HG02642 (cell line): Measurements from ENCODE around the gene SCP2.
"Not testable (repeated sequence)": the region's sequence is repeated elsewhere in the genome, so short reads cannot be mapped to it uniquely, and the experiment has no call there.

Experiments
- ATAC-seq: cut with Tn5 transposase; IDR thresholded peaks from one replicate; pipeline ENCODE4 v1.9.1; 2021; ENCODE audit warnings: mild to moderate bottlenecking; ENCODE audit not compliant: unreplicated experiment, poor library complexity

SCP2 gene

DNA sequence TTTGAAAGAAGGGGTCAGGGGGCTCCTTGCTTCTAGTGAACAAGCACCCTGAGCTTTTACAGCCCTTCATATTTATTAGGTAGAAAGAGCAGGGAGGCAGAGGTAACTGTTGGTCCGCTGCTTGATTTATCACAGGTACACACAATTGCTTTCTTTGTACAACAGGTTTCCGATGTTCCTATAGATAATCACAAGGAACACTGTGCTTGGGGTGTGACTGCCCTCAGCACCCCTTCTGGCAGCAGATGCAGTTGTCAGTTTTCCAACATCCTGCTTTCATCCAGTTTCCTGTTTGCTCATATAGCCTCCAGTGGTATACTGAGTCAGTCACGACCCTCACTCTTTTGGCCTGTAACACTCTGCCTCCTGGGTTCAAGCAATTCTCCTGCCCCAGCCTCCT, 40.6 kb downstream of the SCP2 start:
- ATAC-seq, result no peak

DNA sequence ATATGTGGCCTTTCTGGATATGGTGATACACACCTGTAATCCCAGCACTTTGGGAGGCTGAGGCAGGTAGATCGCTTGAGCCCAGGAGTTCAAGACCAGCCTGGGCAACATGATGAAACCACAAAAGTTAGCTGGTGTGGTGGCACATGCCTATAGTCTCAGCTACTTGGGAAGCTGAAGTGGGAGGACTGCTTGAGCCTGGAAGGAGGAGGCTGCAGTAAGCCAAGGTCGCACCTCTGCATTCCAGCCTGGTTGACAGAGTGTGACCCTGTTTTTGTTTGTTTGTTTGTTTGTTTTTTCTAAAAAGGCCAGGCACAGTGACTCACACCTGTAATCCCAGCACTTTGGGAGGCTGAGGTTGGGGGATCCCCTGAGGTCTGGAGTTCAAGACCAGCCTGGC, 42.2 kb downstream of the SCP2 start:
- ATAC-seq, result not testable (repeated sequence)

DNA sequence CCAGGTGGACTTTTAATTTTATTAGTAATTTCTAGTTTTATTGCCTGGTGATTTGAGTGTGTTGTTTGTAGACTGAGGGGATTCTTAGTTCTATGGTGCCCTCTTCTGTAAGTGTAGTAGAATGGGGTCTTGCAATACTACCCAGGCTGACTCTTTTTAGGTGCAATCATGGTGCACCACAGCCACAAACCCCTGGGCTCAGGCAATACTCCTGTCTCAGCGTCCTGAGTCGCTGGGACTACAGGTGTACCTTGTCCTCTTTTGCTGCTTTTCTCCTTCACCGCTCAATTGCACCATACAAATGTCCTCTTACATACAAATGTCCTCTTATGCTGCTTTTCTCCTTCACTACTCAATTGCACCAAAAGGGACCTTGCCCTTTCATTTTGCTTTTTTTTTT, 43.1 kb downstream of the SCP2 start:
- no peak for ATAC-seq

DNA sequence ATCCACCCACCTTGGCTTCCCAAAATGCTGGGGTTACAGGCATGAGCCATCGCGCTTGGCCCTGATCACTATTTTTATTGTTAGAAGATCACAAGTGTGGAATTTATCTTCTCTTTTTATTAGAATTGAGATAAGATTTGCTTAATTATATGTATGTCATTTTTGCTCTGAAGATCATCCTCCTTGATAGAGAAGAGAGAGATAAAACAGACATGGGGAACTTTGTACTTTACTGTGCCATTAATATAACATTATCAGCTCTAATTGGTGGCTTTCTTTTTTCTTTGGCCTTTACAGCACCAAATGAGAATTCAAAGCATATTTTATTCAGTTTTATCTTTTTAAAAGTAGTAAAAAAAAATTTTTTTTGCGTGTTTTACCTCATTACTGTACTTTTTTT, 46.8 kb downstream of the SCP2 start:
- ATAC-seq, result no peak

DNA sequence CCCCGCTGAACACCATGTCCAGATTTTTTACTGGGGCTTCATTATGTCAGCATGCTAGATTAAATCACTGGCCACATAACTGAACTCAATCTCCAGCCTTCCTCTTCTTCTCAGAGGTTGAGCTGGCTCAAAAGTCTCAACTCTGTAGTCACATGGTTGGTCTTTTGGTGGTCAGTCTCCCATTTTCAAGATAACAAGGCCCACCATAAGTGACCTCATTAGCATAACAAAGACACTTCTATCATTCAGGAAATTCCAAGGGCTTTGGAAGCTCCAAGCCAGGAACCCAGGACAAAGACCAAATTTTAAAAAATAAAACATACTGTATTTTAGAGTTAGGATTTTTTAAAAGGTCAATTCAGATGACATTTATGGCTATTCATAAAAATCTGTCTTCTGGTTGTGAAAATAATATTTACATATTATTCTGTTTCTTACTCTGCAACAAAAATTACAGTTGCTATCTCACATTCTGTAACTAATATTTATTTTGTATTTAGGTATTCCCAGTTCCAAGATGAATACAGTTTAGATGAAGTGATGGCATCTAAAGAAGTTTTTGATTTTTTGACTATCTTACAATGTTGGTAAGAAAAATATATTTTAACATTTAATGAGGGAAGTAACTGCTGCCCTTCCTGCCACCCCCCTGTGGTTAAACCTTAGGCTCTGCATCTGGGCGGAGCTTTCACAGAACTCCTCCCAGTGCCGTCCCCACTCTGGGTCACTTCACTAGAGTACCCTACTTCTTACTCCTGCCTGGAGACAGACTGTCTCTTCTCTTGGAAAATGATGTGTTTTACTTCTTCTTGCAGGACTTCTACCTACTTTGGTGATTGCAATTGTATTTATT, 49.3 kb downstream of the SCP2 start:
- ATAC-seq, result no peak

DNA sequence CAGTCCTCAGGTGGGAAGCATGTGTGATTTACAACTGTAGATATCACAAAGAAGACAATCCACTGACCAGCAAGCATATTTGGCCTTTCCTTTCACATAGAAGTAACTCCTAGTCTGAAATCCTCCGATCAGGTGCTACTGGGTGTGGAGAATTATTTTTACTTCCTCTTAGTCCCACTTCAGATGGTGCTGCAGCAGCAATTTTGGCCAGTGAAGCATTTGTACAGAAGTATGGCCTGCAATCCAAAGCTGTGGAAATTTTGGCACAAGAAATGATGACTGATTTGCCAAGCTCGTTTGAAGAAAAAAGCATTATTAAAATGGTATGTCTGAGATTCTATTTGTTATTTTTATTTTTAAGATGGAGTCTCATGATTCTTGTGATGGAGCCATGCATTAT, 51.0 kb downstream of the SCP2 start:
- no peak for ATAC-seq

DNA sequence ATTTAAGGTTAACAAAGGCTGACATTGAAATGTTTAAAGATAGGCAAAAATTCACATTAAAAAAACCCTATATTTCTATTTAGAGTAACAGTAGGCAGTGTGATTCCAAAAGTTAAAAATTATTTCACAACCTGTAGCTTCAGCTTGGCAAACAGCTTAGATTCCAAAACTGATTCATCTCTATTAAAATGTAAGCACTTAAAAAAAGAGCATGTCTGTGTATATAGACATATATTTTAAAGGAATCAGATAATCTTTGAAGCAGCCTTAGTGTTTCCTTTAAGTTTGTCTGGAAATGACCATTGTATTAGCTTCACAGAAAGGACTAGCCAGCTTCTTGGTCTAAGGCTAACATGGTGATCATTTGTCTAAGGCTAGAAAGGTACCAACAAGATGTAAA, 65.7 kb downstream of the SCP2 start:
- ATAC-seq, result not testable (repeated sequence)

DNA sequence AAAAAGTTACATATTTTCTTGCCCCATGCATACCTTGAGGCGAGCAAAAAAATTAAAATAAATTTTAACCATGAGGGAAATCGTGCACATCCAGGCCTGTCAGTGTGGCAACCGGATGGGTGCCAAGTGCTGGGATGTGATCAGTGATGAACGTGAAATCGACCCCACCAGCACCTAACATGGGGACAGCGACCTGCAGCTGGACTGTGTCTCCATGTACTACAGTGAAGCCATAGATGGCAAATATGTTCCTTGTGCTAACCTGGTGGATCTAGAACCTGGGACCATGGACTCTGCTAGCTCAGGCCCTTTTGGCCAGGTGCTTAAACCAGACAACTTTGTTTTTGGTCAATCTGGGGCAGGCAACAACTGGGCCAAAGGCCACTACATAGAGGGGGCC, 67.6 kb downstream of the SCP2 start:
- no peak for ATAC-seq

DNA sequence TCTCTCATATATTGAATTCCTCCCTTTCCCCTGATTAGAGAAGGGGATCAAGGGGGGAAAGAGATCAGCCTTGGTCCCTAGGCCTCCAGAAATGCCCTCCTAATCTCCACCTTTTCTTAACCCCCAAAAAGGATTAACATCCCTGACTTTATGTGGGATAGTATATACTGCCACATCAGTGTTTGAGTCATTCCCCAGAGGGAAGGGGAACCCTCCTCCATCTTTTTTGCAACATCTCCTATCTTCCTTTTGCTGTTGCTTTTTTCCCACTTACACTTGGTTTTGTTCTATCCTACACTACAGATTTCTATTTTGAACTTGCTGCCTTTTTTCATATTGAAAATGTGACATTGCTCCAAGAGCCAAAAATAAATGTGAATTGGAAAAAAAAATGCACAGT, 69.6 kb downstream of the SCP2 start:
- ATAC-seq, result no peak

DNA sequence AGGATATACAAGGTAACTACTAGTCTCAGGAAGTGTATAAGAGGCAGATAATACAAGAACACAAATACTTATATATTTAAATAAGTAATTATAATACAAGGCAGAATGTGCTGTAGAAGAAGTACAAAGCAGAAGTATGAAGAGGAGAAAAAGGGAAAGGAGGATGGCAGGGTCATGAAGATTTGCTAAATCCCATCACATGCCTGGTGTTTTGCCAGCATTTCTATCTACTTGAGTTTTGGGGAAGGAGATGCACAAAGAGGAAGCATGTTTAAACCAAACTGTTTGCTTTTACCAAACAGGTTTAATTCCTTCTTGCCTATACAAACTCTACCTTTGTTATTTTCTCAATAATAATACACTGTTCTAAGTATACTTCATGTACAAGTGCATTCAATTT, 74.1 kb downstream of the SCP2 start:
- ATAC-seq, result no peak

DNA sequence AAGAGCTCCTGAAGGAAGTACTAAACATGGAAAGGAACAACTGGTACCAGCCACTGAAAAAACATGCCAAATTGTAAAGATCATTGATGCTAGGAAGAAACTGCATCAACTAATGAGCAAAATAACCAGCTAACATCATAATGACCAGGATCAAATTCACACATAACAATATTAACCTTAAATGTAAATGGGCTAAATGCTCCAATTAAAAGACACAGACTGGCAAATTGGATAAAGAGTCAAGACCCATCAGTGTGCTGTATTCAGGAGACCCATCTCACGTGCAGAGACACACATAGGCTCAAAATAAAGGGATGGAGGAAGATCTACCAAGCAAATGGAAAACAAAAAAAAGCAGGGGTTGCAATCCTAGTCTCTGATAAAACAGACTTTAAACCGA, 79.5 kb downstream of the SCP2 start:
- not testable (repeated sequence) for ATAC-seq

DNA sequence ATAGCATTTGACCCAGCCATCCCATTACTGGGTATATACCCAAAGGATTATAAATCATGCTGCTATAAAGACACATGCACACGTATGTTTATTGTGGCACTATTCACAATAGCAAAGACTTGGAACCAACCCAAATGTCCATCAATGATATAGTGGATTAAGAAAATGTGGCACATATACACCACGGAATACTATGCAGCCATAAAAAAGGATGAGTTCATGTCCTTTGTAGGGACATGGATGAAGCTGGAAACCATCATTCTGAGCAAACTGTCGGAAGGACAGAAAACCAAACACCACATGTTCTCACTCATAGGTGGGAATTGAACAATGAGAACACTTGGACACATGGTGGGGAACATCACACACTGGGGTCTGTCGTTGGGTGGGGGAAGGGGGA, 83.2 kb downstream of the SCP2 start:
- ATAC-seq, result not testable (repeated sequence)

DNA sequence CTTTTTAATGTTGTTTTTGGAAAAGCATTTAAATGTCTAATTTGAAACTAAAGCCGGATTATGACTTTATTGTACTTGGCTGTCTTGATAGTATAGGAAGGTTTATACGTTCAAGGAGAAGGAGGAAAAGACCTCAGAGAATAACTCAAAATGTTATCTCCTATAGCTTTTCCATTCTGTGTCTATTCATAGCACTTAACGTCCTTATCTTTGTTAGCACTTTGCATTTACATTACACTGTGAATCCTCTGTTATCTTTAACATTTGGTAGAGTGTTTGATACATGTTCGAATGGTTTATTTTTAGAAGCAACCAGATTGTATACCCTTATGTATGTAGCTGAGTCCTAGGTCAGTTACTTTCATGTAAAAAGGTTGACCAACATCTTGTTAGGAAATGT, 84.1 kb downstream of the SCP2 start:
- ATAC-seq, result no peak

DNA sequence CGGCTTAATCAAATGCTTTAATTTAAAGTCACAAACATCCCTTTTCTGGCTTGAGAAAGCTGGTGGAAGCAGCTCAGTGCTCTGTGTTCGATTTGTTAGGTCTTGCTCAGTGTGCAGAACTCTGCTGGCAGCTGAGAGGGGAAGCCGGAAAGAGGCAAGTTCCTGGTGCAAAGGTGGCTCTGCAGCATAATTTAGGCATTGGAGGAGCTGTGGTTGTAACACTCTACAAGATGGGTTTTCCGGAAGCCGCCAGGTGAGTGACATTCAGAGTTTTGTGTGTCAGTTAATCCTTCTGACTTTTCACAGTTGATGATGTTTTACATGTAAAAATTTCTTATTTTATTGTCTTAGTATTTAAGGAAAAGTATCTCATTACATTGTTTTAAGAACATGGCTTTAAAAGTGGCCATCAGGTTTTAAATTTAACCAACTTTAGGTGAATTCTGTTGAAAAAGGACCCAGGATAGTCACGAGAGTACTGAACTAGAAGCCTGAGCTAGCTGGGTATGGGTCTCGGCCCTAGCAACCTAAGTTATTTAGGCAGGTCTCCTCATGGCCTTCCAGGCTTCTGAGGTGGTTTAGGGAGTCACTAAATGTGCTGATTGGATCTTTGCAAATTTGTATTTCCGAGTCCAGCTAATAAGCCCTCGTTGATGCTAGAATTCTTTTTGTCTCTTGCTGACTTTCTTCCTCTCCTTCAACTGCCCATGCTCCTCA, 87.9 kb downstream of the SCP2 start:
- ATAC-seq, result peak; percentile 93

DNA sequence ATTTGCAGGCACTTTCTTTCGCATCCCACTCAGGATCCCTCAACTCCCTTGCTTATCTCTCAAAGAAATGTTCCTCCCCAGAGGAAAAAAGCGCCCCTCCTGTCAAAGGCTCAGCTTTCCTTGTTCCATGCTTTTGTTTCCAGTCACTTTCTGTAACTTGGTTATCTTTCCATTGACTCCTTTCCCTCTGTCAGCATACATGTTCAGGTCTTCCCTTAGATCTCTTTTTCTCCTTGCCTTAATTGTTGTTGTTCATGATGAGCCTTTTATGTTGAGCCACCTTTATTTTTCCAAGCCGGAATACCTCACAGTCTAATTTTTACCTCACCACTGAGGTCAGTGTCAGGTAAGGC, 88.4 kb downstream of the SCP2 start:
- no peak for ATAC-seq

DNA sequence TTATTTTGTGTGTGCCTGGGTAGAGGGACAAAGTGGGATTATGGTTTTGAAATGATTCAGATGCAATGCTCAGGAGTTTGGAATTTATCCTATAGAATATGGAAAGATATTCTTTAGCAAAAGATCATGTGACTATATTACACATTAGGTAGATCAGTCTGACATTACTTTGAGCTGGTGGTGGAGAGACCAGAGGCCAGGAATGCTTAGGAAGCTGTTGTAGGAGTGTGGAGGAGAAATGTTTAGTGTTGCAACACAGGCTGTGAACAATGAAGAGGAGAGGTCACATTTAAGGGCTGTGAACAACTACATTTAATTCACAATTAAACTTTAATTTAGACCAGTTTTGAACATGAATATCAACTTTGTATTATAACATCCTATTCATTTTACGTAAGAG, 89.6 kb downstream of the SCP2 start:
- no peak for ATAC-seq

DNA sequence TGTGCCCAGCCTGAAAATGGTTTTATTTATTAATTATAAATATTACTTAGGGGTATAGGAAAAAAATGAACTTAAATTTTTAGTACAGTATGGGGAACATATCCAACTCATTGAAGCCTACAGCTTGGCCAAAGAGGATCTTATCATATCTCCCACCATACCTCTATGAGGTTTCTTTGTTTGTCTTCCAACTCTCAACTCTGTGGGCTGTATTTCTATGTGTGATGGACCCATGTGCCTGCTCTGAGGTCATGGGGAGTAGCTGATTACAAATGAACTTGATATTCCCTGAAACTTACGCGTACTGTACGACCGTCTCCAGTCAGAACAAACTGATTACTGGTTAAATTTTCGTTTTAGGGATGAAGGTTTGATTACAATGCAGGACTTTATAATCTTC, 93.5 kb downstream of the SCP2 start:
- ATAC-seq, result no peak

DNA sequence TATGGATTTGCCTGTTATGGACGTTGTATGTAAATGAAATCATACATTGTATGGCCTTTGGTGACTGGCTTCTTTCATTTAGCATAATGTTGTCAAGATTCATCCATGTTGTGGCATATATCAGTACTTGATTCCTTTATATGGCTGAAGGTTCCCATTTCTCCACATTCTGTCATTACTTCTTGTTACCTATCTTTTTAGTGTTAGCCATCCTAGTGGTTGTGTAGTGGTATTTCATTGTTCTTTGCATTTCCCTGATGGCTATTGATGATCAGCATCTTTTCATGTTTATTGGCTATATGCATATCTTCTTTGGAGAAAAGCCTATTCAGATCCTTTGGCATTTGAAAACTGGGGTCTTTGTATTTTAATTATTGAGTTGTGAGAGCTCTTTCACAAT, 95.1 kb downstream of the SCP2 start:
- ATAC-seq, result no peak

DNA sequence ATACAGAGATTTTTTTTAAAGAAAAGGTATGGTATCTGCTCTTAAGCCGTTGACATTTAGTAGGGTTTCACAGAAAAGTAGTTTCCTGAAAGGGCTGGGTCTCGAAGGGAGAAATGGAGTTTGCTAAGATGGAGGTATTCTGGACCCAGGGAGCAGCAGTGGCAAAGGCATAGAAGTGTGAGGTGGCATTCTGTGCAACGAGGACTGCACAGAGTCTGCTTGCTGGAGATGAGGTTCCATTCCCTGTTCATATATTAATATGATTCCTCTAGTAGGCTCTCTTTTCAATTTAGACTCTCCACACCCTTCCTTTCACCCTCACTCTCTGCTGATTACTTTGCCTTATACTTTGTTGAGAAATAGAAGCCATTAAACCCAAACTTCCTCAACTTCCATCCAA, 96.5 kb downstream of the SCP2 start:
- ATAC-seq, result no peak

DNA sequence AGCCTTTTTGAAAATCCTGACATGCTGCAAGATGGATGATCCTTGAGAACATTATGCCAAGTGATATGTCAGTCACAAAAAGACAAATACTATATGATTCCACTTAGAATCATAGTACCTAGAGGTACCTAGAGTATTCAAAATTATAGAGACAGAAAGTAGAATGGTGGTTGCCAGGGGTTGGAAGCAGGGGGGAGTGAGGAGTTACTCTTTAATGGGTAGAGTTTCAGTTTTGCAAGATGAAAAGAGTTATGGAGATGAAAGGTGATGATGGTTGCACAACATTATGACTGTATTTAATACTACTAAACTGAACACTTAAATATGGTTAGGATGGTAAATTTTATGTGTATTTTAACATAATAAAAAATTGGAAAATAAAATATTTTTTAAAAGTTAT, 97.0 kb downstream of the SCP2 start:
- no peak for ATAC-seq

DNA sequence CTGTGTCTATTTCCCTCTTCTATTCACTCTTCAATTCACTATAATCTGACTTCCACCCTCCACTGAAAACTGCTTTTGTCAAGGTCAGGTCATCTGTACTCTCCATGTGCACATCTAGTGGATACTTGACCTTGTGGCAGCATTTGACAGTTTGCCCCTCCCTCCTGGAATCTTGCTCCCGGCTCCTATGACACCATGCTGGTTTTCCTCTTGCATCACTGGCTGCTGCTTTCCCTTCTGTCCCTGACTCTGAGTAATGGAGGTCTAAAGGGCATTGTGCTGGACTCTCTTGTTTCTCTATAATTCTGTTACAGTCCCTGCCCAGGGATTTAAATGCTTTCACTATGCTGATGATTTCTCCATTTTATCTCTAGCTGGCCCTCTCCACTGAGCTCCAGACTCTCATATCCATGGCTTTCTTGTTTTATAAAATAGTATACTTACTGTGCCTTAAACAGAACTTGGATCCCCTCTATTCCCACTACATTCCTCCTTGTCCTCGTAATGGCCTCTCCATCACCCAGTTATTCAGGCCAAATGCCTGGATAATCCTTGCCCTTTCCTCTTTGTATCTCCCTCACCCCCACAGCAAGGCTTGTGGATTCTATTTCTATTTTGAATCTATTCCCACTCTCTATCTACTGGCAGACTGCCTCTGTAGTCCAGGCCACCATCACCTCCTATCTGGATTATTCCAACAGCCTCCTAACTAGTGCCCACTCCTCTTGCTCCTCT, 98.1 kb downstream of the SCP2 start:
- no peak for ATAC-seq
